Measurements from ENCODE around the gene C10orf53. TPM values are rescaled to one million over a fixed set of nuclear protein-coding genes. Genes with fewer than 3 reads are reported as not detected.
"Not testable (repeated sequence)": the region's sequence is repeated elsewhere in the genome, so short reads cannot be mapped to it uniquely, and the experiment has no call there.

C10orf53 gene
- polyA plus RNA-seq, 2 of the 4 experiments (the other 2 are of a cell fraction), result not detected

DNA sequence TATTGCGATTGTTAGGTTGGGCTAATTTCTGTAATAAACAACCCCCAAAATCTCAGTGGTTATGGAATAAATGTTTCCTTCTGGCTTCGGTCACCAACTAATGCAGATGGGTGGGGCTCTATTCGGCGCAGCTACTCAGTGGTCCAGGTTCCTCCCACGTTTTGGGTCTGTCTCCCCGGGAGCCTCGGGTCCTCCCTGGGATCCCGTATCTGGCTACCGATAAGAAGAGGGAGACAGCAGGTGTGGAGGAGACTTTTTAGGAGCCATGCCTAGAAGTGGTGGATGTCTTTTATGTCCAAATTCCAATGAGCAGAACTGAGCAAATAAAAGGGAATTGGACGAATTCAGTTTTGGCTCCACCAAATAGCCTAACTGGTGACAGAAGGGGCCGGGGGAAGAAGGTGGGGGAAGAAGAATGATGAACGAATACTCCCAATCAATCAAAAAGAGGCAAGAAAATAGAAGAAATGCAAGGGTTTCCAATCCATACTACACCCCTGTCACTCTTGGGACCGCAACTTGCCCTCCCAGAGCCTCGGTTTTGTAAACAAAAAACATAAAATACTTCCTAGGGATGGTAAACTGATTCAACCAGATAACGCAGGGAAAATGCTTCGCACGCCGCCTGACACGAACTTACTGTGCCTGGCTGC lies 498 bp upstream of the C10orf53 start:
- DNase-seq (ENCODE audit: low read depth in 1 of 2, low spot score in 1 of 2) (no peak), FAIRE-seq (no peak), ATAC-seq (no peak)
- TF ChIP-seq FOSL2 (IDR thresholded peaks at IDR 0.05), result no peak
- no peak for TF ChIP-seq FOSL2 (CRISPR knock-in tag; IDR thresholded peaks at IDR 0.05)
- TF ChIP-seq SREBF2 (IDR thresholded peaks at IDR 0.05), result no peak
- no peak for TF ChIP-seq POLR2AphosphoS2 (conservative IDR thresholded peaks at IDR 0.05; ENCODE audit: low read length)
- TF ChIP-seq HEYL (CRISPR knock-in tag; IDR thresholded peaks at IDR 0.05), result no peak
- TF ChIP-seq CHD2 (IDR thresholded peaks at IDR 0.05; ENCODE audit: low read length, partially characterized antibody), result no peak
- no peak for TF ChIP-seq CEBPB (IDR thresholded peaks at IDR 0.05)
- no peak for TF ChIP-seq EHMT2 (IDR thresholded peaks at IDR 0.05; ENCODE audit: low read depth)
- TF ChIP-seq EP300 (IDR thresholded peaks at IDR 0.05), result no peak
- no peak for TF ChIP-seq HOXB13 (CRISPR knock-in tag; IDR thresholded peaks at IDR 0.05; ENCODE audit: low read depth)
- TF ChIP-seq EHF (CRISPR knock-in tag; IDR thresholded peaks at IDR 0.05), result no peak
- TF ChIP-seq, protein P1, sequence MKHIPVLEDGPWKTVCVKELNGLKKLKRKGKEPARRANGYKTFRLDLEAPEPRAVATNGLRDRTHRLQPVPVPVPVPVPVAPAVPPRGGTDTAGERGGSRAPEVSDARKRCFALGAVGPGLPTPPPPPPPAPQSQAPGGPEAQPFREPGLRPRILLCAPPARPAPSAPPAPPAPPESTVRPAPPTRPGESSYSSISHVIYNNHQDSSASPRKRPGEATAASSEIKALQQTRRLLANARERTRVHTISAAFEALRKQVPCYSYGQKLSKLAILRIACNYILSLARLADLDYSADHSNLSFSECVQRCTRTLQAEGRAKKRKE (CRISPR knock-in tag; IDR thresholded peaks at IDR 0.05; ENCODE audit: low read depth), result no peak
- no peak for TF ChIP-seq POLR2A (IDR thresholded peaks at IDR 0.05; ENCODE audit: low read length)
- TF ChIP-seq ZFP36 (IDR thresholded peaks at IDR 0.05; ENCODE audit: borderline replicate concordance, partially characterized antibody), result no peak
- TF ChIP-seq JUN (IDR thresholded peaks at IDR 0.05), result no peak
- TF ChIP-seq HOXB5 (CRISPR knock-in tag; IDR thresholded peaks at IDR 0.05), result no peak
- TF ChIP-seq, protein P2, sequence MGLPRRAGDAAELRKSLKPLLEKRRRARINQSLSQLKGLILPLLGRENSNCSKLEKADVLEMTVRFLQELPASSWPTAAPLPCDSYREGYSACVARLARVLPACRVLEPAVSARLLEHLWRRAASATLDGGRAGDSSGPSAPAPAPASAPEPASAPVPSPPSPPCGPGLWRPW (IDR thresholded peaks at IDR 0.05), result no peak
- TF ChIP-seq RAD21 (conservative IDR thresholded peaks at IDR 0.05 in 1 of 2, IDR thresholded peaks at IDR 0.05 in 1 of 2), result no peak
- TF ChIP-seq RARB (CRISPR knock-in tag; IDR thresholded peaks at IDR 0.05), result no peak
- TF ChIP-seq PHF8 (IDR thresholded peaks at IDR 0.05; ENCODE audit: borderline replicate concordance, low read depth), result no peak
- peaks cover 6% of the 10 kb centered on the region; the same call in 2 of the 3 replicates for H3K9me3 ChIP-seq
- WGBS (ENCODE audit: missing lambda C conversion rate), result 38% methylated on average over 19 of the region's 19 CpGs
- H3K27ac ChIP-seq, result no peak overlapping the region
- no peaks in the 10 kb centered on the region for H3K4me1 ChIP-seq
- POLR2A ChIA-PET, result no interaction called here
- CTCF ChIA-PET, result no interaction called here
- no peak overlapping the region for H3K4me3 ChIP-seq
- H3K4me2 ChIP-seq, result no peak overlapping the region

DNA sequence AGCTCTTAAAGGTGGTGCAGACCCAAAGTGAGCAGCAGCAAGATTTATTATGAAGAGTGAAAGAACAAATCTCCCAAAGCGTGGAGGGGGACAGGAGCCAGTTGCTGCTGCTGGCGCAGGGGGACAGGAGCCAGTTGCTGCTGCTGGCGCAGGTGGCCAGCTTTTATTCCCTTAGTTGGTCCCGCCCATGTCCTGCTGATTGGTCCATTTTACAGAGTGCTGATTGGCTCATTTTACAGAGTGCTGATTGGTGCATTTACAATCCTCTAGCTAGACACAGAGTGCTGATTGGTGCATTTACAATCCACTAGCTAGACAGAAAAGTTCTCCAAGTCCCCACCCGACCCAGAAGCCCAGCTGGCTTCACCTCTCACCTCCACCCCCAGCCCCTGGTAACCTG lies 3.0 kb downstream of the C10orf53 start:
- H3K4me1 ChIP-seq; FAIRE-seq; H3K9me3 ChIP-seq; H3K4me3 ChIP-seq; DNase-seq (ENCODE audit: low read depth in 1 of 2, low spot score in 1 of 2); ATAC-seq; H3K27ac ChIP-seq; POLR2A ChIA-PET; H3K4me2 ChIP-seq: not testable (repeated sequence)
- 0% methylated on average over 3 of the region's 5 CpGs for WGBS (ENCODE audit: missing lambda C conversion rate)
- CTCF ChIA-PET, result interaction anchor here (1.2 kb wide), 1 partner anchor 89 kb away, joined by 3 read pairs; no protein-coding TSS in a partner anchor

DNA sequence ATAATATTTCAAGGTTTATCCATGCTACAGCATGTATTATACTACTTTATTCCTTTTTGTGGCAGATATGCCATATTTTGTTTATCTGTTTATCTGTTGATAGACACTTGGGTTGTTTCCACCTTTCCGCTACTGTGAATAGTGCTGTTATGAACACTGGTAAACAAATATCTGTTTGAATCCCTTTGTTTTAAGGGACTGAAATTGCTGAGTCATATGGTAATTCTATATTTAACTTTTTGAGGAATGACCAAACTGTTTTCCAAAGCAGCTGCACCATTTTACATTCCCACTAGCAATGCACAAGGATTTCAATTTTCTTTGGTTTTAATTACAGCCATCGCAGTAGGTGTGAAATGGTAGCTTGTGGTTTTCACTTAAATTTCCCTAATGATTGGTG lies 3.4 kb downstream of the C10orf53 start:
- ATAC-seq, result no peak
- no peak overlapping the region for H3K4me3 ChIP-seq
- CTCF ChIA-PET, result interaction anchor here (1.2 kb wide), 1 partner anchor 90 kb away, joined by 3 read pairs; no protein-coding TSS in a partner anchor
- POLR2A ChIA-PET, result no interaction called here
- DNase-seq (ENCODE audit: low read depth in 1 of 2, low spot score in 1 of 2), result no peak
- no peak overlapping the region for H3K4me2 ChIP-seq
- H3K9me3 ChIP-seq, result peaks cover 6% of the 10 kb centered on the region; the same call in 1 of the 3 replicates
- no peak overlapping the region for H3K27ac ChIP-seq
- H3K4me1 ChIP-seq, result no peaks in the 10 kb centered on the region
- TF ChIP-seq MAFK (IDR thresholded peaks at IDR 0.05; ENCODE audit: partially characterized antibody) (peak; percentile 88), TP53 (CRISPR knock-in tag; IDR thresholded peaks at IDR 0.05) (no peak), NFE2L2 (conservative IDR thresholded peaks at IDR 0.05; ENCODE audit: low read length) (peak; percentile 79)
- WGBS (ENCODE audit: missing lambda C conversion rate), result 86% methylated on average over 2 of the region's 2 CpGs
- FAIRE-seq, result no peak

All from A549 (cell line).